Activated CD8-positive, alpha-beta memory T cell treated with anti-CD3 and anti-CD28 coated beads for 48 hours (primary cell): ENCODE data around the gene URI1.

Experiments
- DNase-seq, 3 experiments: peaks; one replicate each; pipeline ENCODE4 v3.0.0-alpha.2; 2020; ENCODE audit warnings: low read depth in 2 of 3, low spot score in 2 of 3

The URI1 gene

GRCh38 chr19:29967623-29968022 is 25.6 kb downstream of the URI1 start:
- no peak for DNase-seq

GRCh38 chr19:29969891-29970290 is 27.9 kb downstream of the URI1 start:
- DNase-seq, result no peak

GRCh38 chr19:29971002-29971401 is 29.0 kb downstream of the URI1 start:
- no peak for DNase-seq

GRCh38 chr19:29971648-29972047 is 29.6 kb downstream of the URI1 start:
- DNase-seq, result no peak

- no peak for DNase-seq
Observed at GRCh38 chr19:29974701-29975100, 32.7 kb downstream of the URI1 start.

GRCh38 chr19:29976151-29976943 is 34.3 kb downstream of the URI1 start:
- no peak for DNase-seq

- DNase-seq, result no peak
Observed at GRCh38 chr19:29978080-29978479, 36.0 kb downstream of the URI1 start.

GRCh38 chr19:29983568-29983967 is 41.5 kb downstream of the URI1 start:
- no peak for DNase-seq

- no peak for DNase-seq
Observed at GRCh38 chr19:29985196-29985595, 43.2 kb downstream of the URI1 start.

- no peak for DNase-seq
Observed at GRCh38 chr19:29988351-29988750, 46.3 kb downstream of the URI1 start.

- DNase-seq, result no peak
Observed at GRCh38 chr19:29992233-29992867, 50.3 kb downstream of the URI1 start.

GRCh38 chr19:29999490-29999889 is 57.5 kb downstream of the URI1 start:
- no peak for DNase-seq

GRCh38 chr19:30000862-30001261 is 58.8 kb downstream of the URI1 start:
- DNase-seq, result no peak

GRCh38 chr19:30001301-30001700 is 59.3 kb downstream of the URI1 start:
- DNase-seq, result no peak

- no peak for DNase-seq
Observed at GRCh38 chr19:30001791-30002190, 59.8 kb downstream of the URI1 start.

- no peak for DNase-seq
Observed at GRCh38 chr19:30003866-30004265, 61.8 kb downstream of the URI1 start.

GRCh38 chr19:30004403-30004802 is 62.4 kb downstream of the URI1 start:
- DNase-seq, result no peak

- no peak for DNase-seq
Observed at GRCh38 chr19:30006207-30006606, 64.2 kb downstream of the URI1 start.

- no peak for DNase-seq
Observed at GRCh38 chr19:30008169-30008568, 66.1 kb downstream of the URI1 start.

- DNase-seq, result no peak
Observed at GRCh38 chr19:30009013-30009412, 67.0 kb downstream of the URI1 start.

GRCh38 chr19:30011051-30011578 is 69.1 kb downstream of the URI1 start:
- DNase-seq, result no peak

GRCh38 chr19:30014770-30015169 is 72.7 kb downstream of the URI1 start:
- DNase-seq, result no peak

GRCh38 chr19:30017172-30017571 is 75.1 kb downstream of the URI1 start:
- no peak for DNase-seq
